Esophagus mucosa (tissue), 1 donor: ENCODE results near the gene QRSL1. TPM values are rescaled to one million over a fixed set of nuclear protein-coding genes. Genes with fewer than 3 reads are reported as not detected.
"Not testable (repeated sequence)": the region's sequence is repeated elsewhere in the genome, so short reads cannot be mapped to it uniquely, and the experiment has no call there.

Experiments
- ATAC-seq: fragments of 200-7000 bp; cut with Tn5 transposase; one replicate; pipeline ENCODE4 v1.9.1; 2020
- total RNA-seq: library from RNA; stranded (reverse); gene quantifications from one replicate; pipeline ENCODE4 v1.2.4, GENCODE V29; 2023
- donor health status: DM: yes; HTN: yes; CAD: no.

QRSL1 gene
- total RNA-seq, result 12.6 TPM

- peak; percentile 98 for ATAC-seq
Measured at GRCh38 chr6:106629103-106629858, at the start of gene QRSL1, which contains the start of gene RTN4IP1. QRSL1 (plus strand) TSS chr6:106629578; CDS start chr6:106629682, 104 bp downstream. RTN4IP1 (minus strand) TSS chr6:106629498; CDS start chr6:106629021, 477 bp downstream.

DNA sequence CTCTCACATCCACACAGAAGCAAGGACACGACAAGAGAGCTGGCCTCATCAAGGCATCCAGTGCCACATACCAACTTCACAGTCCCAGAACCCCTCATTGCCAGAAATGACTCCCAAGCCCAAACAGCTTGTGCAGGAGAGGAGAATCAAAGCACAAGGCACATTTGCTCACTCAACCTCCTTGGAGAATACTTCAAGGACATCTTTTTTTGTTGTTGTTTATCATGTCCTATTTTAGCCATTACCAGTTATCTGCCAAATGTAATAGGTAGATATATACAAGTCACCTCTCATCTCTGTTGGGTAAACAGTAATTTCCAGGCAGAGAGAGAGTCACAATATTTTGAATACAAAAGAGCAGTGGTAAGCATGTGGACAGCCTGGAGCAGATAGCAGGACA lies 47.9 kb upstream of the QRSL1 start:
- no peak for ATAC-seq

DNA sequence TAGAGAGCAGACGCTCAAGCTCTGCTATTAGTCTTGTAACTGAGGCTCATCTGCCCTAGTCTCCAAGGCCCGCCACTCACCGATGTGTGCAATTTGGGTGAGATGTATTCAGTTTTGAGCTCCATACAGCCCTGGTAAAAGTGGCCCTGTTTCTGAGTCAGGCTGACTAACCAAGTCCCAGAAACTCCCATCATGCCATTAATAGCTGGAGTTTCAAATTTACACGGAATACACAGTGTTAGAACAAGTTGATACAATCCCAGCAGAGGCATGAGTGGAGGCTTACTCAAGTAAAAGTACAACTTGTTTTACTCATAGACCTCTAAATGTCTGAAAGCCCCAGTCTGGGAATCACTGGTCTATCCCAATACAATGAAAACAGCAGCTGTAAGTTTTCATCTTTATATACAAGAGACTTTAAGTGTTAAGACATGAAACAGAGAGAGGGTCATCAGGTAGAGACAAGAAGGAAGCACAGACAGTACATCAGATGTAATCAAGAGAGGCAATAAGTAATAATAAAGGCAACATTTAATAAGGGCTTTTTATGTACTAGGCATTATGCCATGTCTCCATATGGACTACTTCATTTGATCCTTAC lies 42.5 kb upstream of the QRSL1 start:
- ATAC-seq, result no peak

DNA sequence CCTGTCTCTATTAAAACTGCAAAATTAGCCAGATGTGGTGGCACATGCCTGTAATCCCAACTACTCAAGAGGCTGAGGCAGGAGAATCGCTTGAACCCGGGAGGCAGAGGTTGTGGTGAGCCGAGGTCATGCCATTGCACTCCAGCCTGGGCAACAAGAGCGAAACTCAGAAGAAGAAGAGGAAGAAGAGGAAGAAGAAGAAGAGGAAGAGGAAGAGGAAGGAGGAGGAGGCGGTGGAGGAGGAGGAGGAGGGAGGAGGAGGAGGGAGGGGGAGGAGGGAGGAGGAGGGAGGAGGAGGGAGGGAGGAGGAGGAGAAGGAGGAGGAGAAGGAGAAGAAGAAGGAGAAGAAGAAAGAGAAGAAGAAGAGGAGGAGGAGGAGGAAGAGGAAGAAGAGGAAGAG lies 40.4 kb upstream of the QRSL1 start:
- not testable (repeated sequence) for ATAC-seq

- no peak for ATAC-seq
Measured at GRCh38 chr6:106591111-106591825, 38.1 kb upstream of the QRSL1 start.

DNA sequence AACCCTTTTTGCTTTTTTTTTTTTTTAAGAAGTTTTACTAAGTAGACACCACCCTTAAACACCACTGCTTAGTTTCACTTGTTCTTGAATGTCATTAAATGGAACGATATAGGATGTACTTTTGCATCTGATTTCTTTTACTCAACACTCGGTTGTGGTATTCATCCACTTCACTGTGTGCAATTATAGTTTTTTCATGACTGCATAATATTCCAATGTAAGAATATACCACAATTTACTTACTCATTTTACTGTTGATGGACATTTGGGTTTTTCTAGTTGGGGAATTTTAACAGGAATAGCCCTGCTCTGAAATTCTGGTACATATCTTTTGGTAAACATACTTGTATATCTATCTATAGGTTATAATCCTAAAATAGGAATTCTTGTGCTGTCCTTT lies 29.9 kb upstream of the QRSL1 start:
- ATAC-seq, result no peak

DNA sequence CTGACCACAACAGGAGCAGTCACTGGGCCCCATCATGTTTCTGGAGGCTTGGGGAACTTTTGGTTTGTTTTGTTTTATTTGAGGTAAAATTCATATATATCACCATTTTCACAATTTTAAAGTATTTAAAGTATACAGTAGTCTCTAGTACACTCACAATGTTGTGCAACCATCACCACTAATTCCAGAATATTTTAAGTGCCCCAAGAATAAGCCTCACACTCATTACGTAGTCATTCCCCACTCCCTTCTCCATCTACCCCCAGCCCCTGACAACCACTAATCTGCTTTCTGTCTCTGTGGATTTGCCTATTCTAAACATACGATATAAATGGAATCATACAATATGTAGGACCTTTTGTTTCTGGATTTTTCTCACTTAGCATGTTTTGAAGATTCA lies 29.0 kb upstream of the QRSL1 start:
- no peak for ATAC-seq

- ATAC-seq, result peak; percentile 82
Measured at GRCh38 chr6:106608080-106608668, 21.2 kb upstream of the QRSL1 start.

DNA sequence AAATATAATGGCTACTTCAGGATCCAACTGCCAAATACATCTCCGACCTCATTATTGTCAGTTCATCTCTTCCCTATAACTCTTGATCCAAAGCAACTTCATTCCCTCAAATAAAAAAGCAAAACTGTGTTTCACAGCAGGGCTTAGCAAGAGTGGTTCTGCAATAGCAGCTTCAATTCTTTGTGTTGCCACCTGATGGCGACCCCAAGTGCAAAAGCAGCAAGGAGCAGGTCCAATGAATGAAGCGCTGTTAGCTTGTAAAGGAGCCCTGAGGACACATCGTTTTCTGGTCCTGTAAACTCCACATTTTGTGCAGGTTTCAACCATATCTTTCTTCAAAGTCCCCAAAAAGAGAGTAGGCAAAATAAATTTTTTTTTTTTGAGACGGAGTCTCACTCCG lies 19.7 kb upstream of the QRSL1 start:
- ATAC-seq, result peak; percentile 57

GRCh38 chr6:106611030-106611429 lies 18.3 kb upstream of the QRSL1 start:
- no peak for ATAC-seq

- no peak for ATAC-seq
Measured at GRCh38 chr6:106612671-106613416, 16.5 kb upstream of the QRSL1 start.

DNA sequence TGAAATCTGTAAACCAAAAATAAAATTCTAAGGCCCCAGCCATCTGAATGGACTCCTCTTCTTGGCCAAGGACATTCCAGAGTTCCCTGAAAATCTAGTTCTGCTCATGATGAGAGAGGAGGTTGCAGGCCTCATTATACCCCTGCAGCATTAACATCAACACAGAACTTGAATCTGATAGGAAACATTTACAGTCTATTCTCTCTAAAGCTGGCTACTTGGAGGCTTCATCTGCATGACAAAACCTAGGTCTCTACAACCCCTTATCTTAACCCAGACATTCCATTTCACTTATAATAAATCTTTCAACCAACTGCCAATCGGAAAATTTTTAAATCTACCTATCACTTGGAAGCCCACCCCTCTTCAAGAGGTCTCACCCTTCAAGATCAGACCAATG lies 15.8 kb upstream of the QRSL1 start:
- ATAC-seq, result no peak

DNA sequence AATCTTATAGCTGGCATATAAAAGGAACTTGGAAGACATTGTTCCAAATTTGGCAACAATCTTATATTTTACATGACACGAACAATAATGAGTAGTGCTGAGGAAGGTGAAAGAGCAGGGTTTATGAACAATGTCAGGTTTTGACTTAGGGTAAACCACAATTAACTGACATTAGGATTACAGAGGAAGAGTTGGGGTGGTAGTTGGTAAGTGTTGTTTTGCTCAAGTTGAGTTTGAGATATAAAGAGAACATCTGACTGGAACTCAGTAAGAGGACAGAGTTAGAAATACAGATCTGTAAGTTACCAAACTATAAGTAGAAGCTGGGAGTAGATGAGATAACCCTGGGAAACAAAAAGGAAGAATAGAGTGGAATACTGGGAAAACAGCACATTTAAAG lies 15.2 kb upstream of the QRSL1 start:
- ATAC-seq, result no peak

DNA sequence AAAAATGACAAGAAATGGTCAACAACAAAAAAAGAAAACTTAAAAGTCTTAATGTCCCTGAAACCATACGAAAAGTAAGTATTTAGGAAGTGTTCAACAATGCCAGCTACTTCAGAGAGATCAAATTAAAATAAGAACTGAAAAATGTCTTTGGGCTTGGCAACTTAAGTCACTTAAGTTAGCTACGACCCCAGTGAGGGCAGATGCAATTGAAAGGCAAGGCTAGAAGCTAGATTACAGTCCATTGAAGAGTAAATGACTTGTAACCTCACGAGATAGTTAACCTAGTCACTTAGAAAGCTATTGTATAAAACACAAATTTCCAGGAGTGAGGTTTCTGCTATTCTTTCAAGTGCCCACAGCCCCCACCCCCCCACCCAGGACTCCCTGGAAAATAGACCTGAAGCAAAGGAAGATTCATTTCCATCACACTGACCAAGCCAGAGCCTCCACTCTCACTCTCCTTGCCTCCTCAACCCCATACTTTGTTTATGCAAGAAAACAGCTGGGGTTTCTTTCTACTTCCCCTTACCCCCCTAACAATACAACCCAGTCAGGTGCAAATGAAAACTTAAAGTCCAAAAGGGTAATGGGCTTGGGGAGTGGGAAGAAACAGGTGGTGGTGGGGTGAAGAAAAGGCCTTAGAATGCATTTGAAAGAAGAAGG lies 14.7 kb upstream of the QRSL1 start:
- ATAC-seq, result no peak

GRCh38 chr6:106617302-106617701 lies 12.1 kb upstream of the QRSL1 start:
- ATAC-seq, result no peak

DNA sequence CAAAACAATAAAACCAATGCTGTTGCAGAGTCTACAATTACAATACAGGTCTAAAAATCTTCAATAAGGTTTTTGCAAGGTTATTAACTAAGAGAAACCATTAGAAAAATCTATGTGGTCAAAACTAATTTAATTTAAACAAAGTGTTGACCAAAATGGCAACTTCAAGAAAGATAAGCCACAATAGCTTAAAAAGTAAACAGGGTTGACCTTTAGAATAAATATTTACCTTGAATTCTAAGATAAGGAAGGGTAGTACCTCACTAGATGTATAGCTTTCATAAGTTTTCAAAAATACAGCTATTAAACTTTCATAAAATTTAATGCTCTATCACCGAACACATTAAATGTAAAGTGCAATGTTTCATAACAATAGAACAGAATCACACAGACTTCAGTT lies 11.5 kb upstream of the QRSL1 start:
- no peak for ATAC-seq

DNA sequence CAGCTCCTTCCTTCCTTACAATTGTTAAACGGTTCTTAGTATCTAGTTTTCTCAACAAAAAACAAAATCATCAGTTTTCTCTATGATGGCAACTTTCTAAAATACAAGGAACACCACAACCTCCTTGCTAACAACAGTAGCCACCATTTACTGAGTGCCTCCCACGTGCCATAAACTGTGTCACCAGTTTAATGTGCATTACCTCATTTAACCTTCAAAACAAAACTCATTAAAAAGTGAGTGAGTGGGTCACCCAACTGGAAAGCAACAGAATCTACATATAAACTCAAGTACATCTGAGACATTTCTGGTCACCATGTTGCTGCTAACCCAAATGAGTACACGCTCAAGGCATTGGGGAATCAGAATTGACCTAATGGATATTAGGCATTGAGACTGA lies 11.1 kb upstream of the QRSL1 start:
- ATAC-seq, result no peak

- ATAC-seq, result no peak
Measured at GRCh38 chr6:106619223-106619622, 10.2 kb upstream of the QRSL1 start.

DNA sequence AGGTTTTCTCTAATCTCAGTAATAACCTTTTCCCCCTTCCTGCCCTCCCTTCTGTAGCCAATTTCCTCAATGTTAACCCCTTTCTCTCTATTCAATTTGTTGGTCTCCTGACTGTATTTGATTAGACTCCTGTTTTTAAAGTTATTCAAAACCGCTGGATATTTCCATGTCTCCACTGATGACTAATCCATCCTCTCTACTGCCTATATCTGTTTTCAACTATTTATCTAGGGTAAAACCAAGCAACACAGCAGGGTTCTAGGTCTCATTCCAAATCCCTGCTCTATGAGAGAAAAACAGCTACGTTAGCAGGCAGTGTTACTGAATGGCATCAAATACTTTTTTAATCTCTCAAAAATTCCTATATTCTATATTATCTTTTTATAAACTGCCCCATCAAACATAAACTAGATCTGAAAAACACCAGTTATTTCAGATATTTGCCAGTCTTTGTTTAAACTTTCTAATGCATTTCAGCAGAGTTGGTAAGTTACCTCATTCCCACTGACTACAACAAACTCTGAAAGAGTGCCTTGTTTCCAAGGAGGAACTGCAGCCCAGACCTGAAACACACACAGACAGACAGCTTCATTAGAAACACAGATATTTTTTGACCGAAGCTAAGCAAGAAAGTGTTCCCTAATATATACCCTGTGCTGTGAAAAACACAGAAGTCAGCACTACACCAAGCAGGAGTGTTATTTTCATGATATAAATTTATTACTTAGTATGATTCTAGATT lies 8.3 kb upstream of the QRSL1 start:
- no peak for ATAC-seq

- no peak for ATAC-seq
Measured at GRCh38 chr6:106622412-106622811, 7.0 kb upstream of the QRSL1 start.

- no peak for ATAC-seq
Measured at GRCh38 chr6:106623039-106623438, 6.3 kb upstream of the QRSL1 start.
